Measurements from ENCODE around the gene AP2B1.

Gene AP2B1

GRCh38 chr17:35577830-35578196 lies 9.3 kb upstream of the AP2B1 start:
- H3F3A ChIP-seq (ENCODE audit: control insufficient read depth, insufficient read depth) = peaks cover 22% of the 10 kb centered on the region; the same call in 1 of the 2 replicates
- H3K9me2 ChIP-seq (replicated peaks; ENCODE audit: control insufficient read depth, low read length) = no peaks in the 10 kb centered on the region
- peaks cover 29% of the 10 kb centered on the region for H3K36me3 ChIP-seq (ENCODE audit: control insufficient read depth, low read length)
- no peaks in the 10 kb centered on the region for H3K27me3 ChIP-seq (ENCODE audit: control insufficient read depth, low read length)
- no peaks in the 10 kb centered on the region for H3K9me3 ChIP-seq (ENCODE audit: control insufficient read depth, insufficient read depth, low read length)
- peaks cover 15% of the 10 kb centered on the region for H3K79me2 ChIP-seq (ENCODE audit: control insufficient read depth, low read length)
- peak overlapping the region; percentile 86 for H3K4me2 ChIP-seq (ENCODE audit: low read length)
- no peaks in the 10 kb centered on the region for H4K20me1 ChIP-seq (ENCODE audit: control insufficient read depth, insufficient read depth, low read depth, low read length)
- H3K4me3 ChIP-seq (ENCODE audit: low read length) = peak overlapping the region; percentile 95
- peak overlapping the region; percentile 67 for H3K27ac ChIP-seq (ENCODE audit: low read depth, low read length)
- peaks cover 26% of the 10 kb centered on the region for H3K4me1 ChIP-seq (ENCODE audit: control insufficient read depth, low read length)
- TF ChIP-seq CTCF (IDR thresholded peaks at IDR 0.05; ENCODE audit: low read depth, low read length, poor library complexity, severe bottlenecking) (no peak), EZH2phosphoT487 (IDR thresholded peaks at IDR 0.05; ENCODE audit: borderline replicate concordance, low read length) (no peak)

GRCh38 chr17:35578197-35578928 lies 8.8 kb upstream of the AP2B1 start, which contains the start of gene PEX12:
Gene PEX12 (minus strand): TSS chr17:35578571. CDS start chr17:35578021, 550 bp downstream.
- Histone ChIP-seq H3K4me1 (ENCODE audit: control insufficient read depth, low read length) (peaks cover 26% of the 10 kb centered on the region), H3K27me3 (ENCODE audit: control insufficient read depth, low read length) (no peaks in the 10 kb centered on the region), H3K36me3 (ENCODE audit: control insufficient read depth, low read length) (peaks cover 28% of the 10 kb centered on the region), H3K9me3 (ENCODE audit: control insufficient read depth, insufficient read depth, low read length) (no peaks in the 10 kb centered on the region), H3K79me2 (ENCODE audit: control insufficient read depth, low read length) (peaks cover 15% of the 10 kb centered on the region), H3K4me2 (ENCODE audit: low read length) (peak within 1 kb of the TSS; percentile 86), H3K9me2 (replicated peaks; ENCODE audit: control insufficient read depth, low read length) (no peaks in the 10 kb centered on the region), H4K20me1 (ENCODE audit: control insufficient read depth, insufficient read depth, low read depth, low read length) (no peaks in the 10 kb centered on the region), H3K27ac (ENCODE audit: low read depth, low read length) (peak within 1 kb of the TSS; percentile 67), H3K4me3 (ENCODE audit: low read length) (peak within 1 kb of the TSS; percentile 95), H3F3A (ENCODE audit: control insufficient read depth, insufficient read depth) (peaks cover 22% of the 10 kb centered on the region; the same call in 1 of the 2 replicates)
- no peak for TF ChIP-seq CTCF (IDR thresholded peaks at IDR 0.05; ENCODE audit: low read depth, low read length, poor library complexity, severe bottlenecking)
- no peak for TF ChIP-seq EZH2phosphoT487 (IDR thresholded peaks at IDR 0.05; ENCODE audit: borderline replicate concordance, low read length)

GRCh38 chr17:35578929-35579432 lies 8.1 kb upstream of the AP2B1 start:
- Histone ChIP-seq H3K4me1 (ENCODE audit: control insufficient read depth, low read length) (peaks cover 26% of the 10 kb centered on the region), H4K20me1 (ENCODE audit: control insufficient read depth, insufficient read depth, low read depth, low read length) (no peaks in the 10 kb centered on the region), H3K79me2 (ENCODE audit: control insufficient read depth, low read length) (peaks cover 15% of the 10 kb centered on the region), H3K27me3 (ENCODE audit: control insufficient read depth, low read length) (no peaks in the 10 kb centered on the region; the same call in 1 of the 2 replicates), H3K9me3 (ENCODE audit: control insufficient read depth, insufficient read depth, low read length) (no peaks in the 10 kb centered on the region), H3K27ac (ENCODE audit: low read depth, low read length) (peak overlapping the region; percentile 67), H3K4me3 (ENCODE audit: low read length) (peak overlapping the region; percentile 95), H3K36me3 (ENCODE audit: control insufficient read depth, low read length) (peaks cover 22% of the 10 kb centered on the region), H3K9me2 (replicated peaks; ENCODE audit: control insufficient read depth, low read length) (no peaks in the 10 kb centered on the region), H3K4me2 (ENCODE audit: low read length) (peak overlapping the region; percentile 86), H3F3A (ENCODE audit: control insufficient read depth, insufficient read depth) (peaks cover 22% of the 10 kb centered on the region; the same call in 1 of the 2 replicates)
- TF ChIP-seq EZH2phosphoT487 (IDR thresholded peaks at IDR 0.05; ENCODE audit: borderline replicate concordance, low read length) = no peak
- no peak for TF ChIP-seq CTCF (IDR thresholded peaks at IDR 0.05; ENCODE audit: low read depth, low read length, poor library complexity, severe bottlenecking)

All from DOHH2 (cell line).